ENCODE measurements around the gene GRK2. TPM values are rescaled to one million over a fixed set of nuclear protein-coding genes. Genes with fewer than 3 reads are reported as not detected.
A peak's percentile ranks its signal among the peaks of the same experiment; 100 is the strongest.

The GRK2 gene
- total RNA-seq, 1 experiment from 2014 or later = 69.8 TPM

GRCh38 chr11:67304511-67305113 is 38.3 kb downstream of the GRK2 start:
- Mint-ChIP-seq H3K27me3 (ENCODE audit: unreplicated experiment) (no peaks in the 10 kb centered on the region), H3K36me3 (ENCODE audit: insufficient read depth, unreplicated experiment) (peaks cover 65% of the 10 kb centered on the region), H3K4me1 (ENCODE audit: low read depth, unreplicated experiment) (peaks cover 10% of the 10 kb centered on the region), H3K9me3 (ENCODE audit: low read depth, unreplicated experiment) (no peaks in the 10 kb centered on the region), H3K4me3 (ENCODE audit: low read depth, unreplicated experiment) (peak overlapping the region; percentile 70), H3K27ac (ENCODE audit: unreplicated experiment) (no peak overlapping the region)
- intact Hi-C loops (cut with micrococcal nuclease; ENCODE audit: unreplicated experiment) = loop anchor here (5.0 kb wide), 1 partner anchor 157 kb away; no protein-coding TSS in a partner anchor
- no peak for TF ChIP-seq CTCF (IDR thresholded peaks at IDR 0.05; ENCODE audit: unreplicated experiment)
- no peak for DNase-seq
- BruUV-seq (replicated peaks) = no TSS peak
- CTCF ChIA-PET = interaction anchor here (0.6 to 2.7 kb wide), 5 partner anchors 8 to 77 kb away, joined by 3 to 15 read pairs (median 3); partner anchors contain the start of gene ANKRD13D

GRCh38 chr11:67306769-67307544 is 40.7 kb downstream of the GRK2 start:
- no peaks in the 10 kb centered on the region for H3K9me3 Mint-ChIP-seq (ENCODE audit: low read depth, unreplicated experiment)
- H3K36me3 Mint-ChIP-seq (ENCODE audit: insufficient read depth, unreplicated experiment) = peaks cover 73% of the 10 kb centered on the region
- no peak overlapping the region for H3K4me3 Mint-ChIP-seq (ENCODE audit: low read depth, unreplicated experiment)
- no peak for DNase-seq
- H3K4me1 Mint-ChIP-seq (ENCODE audit: low read depth, unreplicated experiment) = peaks cover 10% of the 10 kb centered on the region
- intact Hi-C loops (cut with micrococcal nuclease; ENCODE audit: unreplicated experiment) = no loop called here
- H3K27me3 Mint-ChIP-seq (ENCODE audit: unreplicated experiment) = no peaks in the 10 kb centered on the region
- no peak overlapping the region for H3K27ac Mint-ChIP-seq (ENCODE audit: unreplicated experiment)
- no TSS peak for BruUV-seq (replicated peaks)
- no peak for TF ChIP-seq CTCF (IDR thresholded peaks at IDR 0.05; ENCODE audit: unreplicated experiment)
- CTCF ChIA-PET = interaction anchor here (0.7 kb wide), 1 partner anchor 47 kb away, joined by 3 read pairs; no protein-coding TSS in a partner anchor

DNA sequence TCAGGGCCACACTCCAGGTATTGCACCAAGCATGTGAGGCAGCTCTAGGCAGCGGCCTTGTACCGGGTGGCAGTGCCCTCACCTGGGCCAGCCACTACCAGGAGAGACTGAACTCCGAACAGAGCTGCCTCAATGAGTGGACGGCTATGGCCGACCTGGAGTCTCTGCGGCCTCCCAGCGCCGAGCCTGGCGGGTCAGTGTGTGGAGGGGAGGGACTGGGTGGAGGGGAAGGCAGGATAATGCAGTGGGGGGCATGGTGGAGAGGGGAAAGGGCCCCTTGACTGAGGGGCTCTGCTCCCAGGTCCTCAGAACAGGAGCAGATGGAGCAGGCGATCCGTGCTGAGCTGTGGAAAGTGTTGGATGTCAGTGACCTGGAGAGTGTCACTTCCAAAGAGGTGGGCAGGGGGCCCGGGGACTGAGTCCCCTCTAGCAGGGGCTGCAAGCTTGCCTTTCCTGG is 41.3 kb downstream of the GRK2 start:
- intact Hi-C loops (cut with micrococcal nuclease; ENCODE audit: unreplicated experiment) = no loop called here
- Mint-ChIP-seq H3K4me3 (ENCODE audit: low read depth, unreplicated experiment) (no peak overlapping the region), H3K9me3 (ENCODE audit: low read depth, unreplicated experiment) (no peaks in the 10 kb centered on the region), H3K4me1 (ENCODE audit: low read depth, unreplicated experiment) (peaks cover 15% of the 10 kb centered on the region), H3K36me3 (ENCODE audit: insufficient read depth, unreplicated experiment) (peaks cover 71% of the 10 kb centered on the region), H3K27ac (ENCODE audit: unreplicated experiment) (no peak overlapping the region), H3K27me3 (ENCODE audit: unreplicated experiment) (no peaks in the 10 kb centered on the region)
- TF ChIP-seq CTCF (IDR thresholded peaks at IDR 0.05; ENCODE audit: unreplicated experiment) = no peak
- DNase-seq = no peak
- no TSS peak for BruUV-seq (replicated peaks)
- CTCF ChIA-PET = no interaction called here

GRCh38 chr11:67308031-67308866 is 42.0 kb downstream of the GRK2 start:
- no peak overlapping the region for H3K27ac Mint-ChIP-seq (ENCODE audit: unreplicated experiment)

More at GRCh38 chr11:67308031-67308866, 42.0 kb downstream of the GRK2 start:
- intact Hi-C loops (cut with micrococcal nuclease; ENCODE audit: unreplicated experiment) = no loop called here
- Mint-ChIP-seq H3K27me3 (ENCODE audit: unreplicated experiment) (no peaks in the 10 kb centered on the region), H3K36me3 (ENCODE audit: insufficient read depth, unreplicated experiment) (peaks cover 71% of the 10 kb centered on the region), H3K4me1 (ENCODE audit: low read depth, unreplicated experiment) (peaks cover 22% of the 10 kb centered on the region), H3K4me3 (ENCODE audit: low read depth, unreplicated experiment) (no peak overlapping the region), H3K9me3 (ENCODE audit: low read depth, unreplicated experiment) (no peaks in the 10 kb centered on the region)
- BruUV-seq (replicated peaks) = no TSS peak
- DNase-seq = no peak
- CTCF ChIA-PET = no interaction called here
- no peak for TF ChIP-seq CTCF (IDR thresholded peaks at IDR 0.05; ENCODE audit: unreplicated experiment)

Measured in Calu3 (cell line).